ENCODE measurements around the gene EXOC5.

DNA sequence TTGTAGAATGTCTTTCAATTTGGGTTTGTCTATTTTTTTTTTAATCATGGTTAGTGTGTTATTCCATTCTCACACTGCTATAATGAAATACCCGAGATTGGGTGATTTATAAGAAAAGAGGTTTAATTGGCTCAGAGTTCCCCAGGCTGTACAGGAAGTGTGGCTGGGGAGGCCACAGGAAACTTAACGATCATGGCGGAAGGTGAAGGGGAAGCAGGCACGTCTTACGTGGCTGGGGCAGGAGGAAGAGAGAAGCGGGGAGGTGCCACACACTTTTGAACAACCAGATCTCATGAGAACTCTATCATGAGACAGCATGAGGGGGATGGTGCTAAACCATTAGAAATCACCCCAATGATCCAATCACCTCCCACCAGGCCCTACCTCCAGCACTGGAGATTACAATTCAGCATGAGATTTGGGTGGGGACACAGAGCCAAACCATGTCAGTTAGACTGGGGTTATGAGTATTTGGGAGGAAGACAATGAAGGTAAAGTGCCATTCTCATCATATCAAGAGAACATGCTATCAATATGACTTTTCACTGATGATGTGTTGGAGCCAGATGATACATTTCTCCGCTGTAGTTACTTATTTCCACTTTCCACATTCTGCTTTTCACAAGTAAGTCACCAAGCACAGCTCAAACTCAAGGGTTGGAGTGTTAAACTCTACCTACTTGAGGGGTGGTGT is 45.8 kb upstream of the EXOC5 start:
- TF ChIP-seq, protein P1, sequence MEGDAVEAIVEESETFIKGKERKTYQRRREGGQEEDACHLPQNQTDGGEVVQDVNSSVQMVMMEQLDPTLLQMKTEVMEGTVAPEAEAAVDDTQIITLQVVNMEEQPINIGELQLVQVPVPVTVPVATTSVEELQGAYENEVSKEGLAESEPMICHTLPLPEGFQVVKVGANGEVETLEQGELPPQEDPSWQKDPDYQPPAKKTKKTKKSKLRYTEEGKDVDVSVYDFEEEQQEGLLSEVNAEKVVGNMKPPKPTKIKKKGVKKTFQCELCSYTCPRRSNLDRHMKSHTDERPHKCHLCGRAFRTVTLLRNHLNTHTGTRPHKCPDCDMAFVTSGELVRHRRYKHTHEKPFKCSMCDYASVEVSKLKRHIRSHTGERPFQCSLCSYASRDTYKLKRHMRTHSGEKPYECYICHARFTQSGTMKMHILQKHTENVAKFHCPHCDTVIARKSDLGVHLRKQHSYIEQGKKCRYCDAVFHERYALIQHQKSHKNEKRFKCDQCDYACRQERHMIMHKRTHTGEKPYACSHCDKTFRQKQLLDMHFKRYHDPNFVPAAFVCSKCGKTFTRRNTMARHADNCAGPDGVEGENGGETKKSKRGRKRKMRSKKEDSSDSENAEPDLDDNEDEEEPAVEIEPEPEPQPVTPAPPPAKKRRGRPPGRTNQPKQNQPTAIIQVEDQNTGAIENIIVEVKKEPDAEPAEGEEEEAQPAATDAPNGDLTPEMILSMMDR (IDR thresholded peaks at IDR 0.05): no peak
- no peak for TF ChIP-seq EZH2phosphoT487 (IDR thresholded peaks at IDR 0.05)

Data from neural progenitor cell (in vitro differentiated cells).